ENCODE results near the gene RTN1. TPM values are rescaled to one million over a fixed set of nuclear protein-coding genes. Genes with fewer than 3 reads are reported as not detected.

Gene RTN1
- total and polyA plus RNA-seq, 10 of the 15 experiments (the other 5 are each of a cell fraction or from before 2014, with no cell fraction given) = 0.03 to 0.55 (median 0.13) TPM; not detected in 4

DNA sequence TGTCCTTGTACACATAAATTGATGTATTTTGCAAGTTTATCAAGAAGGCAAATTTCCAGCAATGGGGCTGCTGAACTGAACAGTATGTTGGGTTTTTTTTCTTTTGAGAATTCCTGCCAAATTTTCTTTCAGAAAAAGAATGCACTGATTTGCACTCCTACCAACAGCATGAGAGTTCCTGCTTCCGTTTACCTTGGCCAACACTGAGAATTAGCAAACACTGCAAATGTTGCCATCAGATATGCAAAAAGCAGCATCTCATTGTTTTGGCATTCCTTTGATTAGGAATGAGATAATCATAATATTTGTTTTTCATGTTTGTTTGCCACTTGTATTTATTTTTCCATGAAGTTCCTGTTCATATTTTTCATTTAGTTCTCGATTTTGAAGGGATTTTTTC, 82.4 kb downstream of the RTN1 start (continued):
- no peak for TF ChIP-seq SRF (IDR thresholded peaks at IDR 0.05; ENCODE audit: low read depth in 2 of 2, low read length in 2 of 2)
- TF ChIP-seq, protein P1, sequence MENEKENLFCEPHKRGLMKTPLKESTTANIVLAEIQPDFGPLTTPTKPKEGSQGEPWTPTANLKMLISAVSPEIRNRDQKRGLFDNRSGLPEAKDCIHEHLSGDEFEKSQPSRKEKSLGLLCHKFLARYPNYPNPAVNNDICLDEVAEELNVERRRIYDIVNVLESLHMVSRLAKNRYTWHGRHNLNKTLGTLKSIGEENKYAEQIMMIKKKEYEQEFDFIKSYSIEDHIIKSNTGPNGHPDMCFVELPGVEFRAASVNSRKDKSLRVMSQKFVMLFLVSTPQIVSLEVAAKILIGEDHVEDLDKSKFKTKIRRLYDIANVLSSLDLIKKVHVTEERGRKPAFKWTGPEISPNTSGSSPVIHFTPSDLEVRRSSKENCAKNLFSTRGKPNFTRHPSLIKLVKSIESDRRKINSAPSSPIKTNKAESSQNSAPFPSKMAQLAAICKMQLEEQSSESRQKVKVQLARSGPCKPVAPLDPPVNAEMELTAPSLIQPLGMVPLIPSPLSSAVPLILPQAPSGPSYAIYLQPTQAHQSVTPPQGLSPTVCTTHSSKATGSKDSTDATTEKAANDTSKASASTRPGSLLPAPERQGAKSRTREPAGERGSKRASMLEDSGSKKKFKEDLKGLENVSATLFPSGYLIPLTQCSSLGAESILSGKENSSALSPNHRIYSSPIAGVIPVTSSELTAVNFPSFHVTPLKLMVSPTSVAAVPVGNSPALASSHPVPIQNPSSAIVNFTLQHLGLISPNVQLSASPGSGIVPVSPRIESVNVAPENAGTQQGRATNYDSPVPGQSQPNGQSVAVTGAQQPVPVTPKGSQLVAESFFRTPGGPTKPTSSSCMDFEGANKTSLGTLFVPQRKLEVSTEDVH (IDR thresholded peaks at IDR 0.05; ENCODE audit: low read depth, partially characterized antibody) = no peak
- no peak for TF ChIP-seq BACH1 (IDR thresholded peaks at IDR 0.05; ENCODE audit: borderline replicate concordance)
- no peak for TF ChIP-seq USF1 (IDR thresholded peaks at IDR 0.05; ENCODE audit: borderline replicate concordance, extremely low read length, insufficient read depth, low read depth, low read length)
- TF ChIP-seq TARDBP (IDR thresholded peaks at IDR 0.05; ENCODE audit: borderline replicate concordance) = no peak

DNA sequence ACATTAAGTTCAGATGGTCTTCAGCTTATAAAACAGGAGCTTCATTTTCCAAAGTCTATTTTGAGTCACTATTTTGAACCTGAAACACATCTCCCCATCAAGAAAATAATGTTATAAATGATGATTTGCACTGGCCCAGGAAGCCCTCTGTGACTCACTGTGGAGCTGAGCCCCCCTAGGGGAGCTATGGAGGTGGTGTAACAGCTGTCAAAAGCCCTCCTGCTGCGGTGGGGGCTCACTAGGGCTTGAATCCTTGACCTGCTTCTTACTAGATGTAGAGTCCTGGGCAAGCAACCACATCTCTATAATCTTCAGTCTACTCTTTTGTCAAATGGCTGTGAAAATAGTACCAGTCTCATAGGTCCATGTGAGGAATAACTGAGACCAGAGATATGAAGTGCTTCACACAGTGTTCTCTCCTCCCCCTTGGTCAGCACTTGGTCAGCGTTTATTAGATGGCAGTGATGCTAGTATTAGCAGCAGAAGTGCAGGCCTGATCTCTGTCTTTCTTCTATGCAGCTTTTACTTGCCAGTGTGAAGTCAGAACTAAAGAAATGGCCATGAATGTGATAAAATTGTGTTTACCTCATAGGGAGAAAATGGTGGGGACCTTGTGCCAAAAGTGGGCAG, 83.4 kb downstream of the RTN1 start:
- ChIA-PET SMC1A (ENCODE audit: uncharacterized antibody, unreplicated experiment) (no interaction called here), POLR2A (no interaction called here), CTCF (no interaction called here), RAD21 (ENCODE audit: unreplicated experiment) (no interaction called here)
- in situ Hi-C loops (cut with MboI) (no loop called here), intact Hi-C loops (cut with micrococcal nuclease; ENCODE audit: unreplicated experiment) (no loop called here)
- ATAC-seq (no peak), FAIRE-seq (no peak), DNase-seq (ENCODE audit: low read depth, low spot score) (no peak)
- Histone ChIP-seq H3K4me2 (ENCODE audit: control insufficient read depth, insufficient read depth) (no peak overlapping the region), H3K9ac (ENCODE audit: control insufficient read depth, insufficient read depth, low read length) (no peak overlapping the region), H3K4me1 (ENCODE audit: control insufficient read depth, insufficient read depth, low read length) (no peaks in the 10 kb centered on the region), H3K4me3 (no peak overlapping the region), H4K20me1 (ENCODE audit: control insufficient read depth, insufficient read depth) (no peaks in the 10 kb centered on the region), H3K27me3 (replicated peaks in 1 of 2; ENCODE audit: control insufficient read depth in 2 of 2, insufficient read depth in 2 of 2, low read length in 1 of 2) (no peaks in the 10 kb centered on the region; a peak in 1 of 4 replicates), H3K79me2 (ENCODE audit: control insufficient read depth, insufficient read depth, low read length) (no peaks in the 10 kb centered on the region), H3K36me3 (ENCODE audit: control insufficient read depth in 2 of 2, insufficient read depth in 2 of 2, low read length in 1 of 2) (no peaks in the 10 kb centered on the region), H3K9me3 (replicated peaks; ENCODE audit: control insufficient read depth, insufficient read depth, low read length) (no peaks in the 10 kb centered on the region), H2AFZ (ENCODE audit: control insufficient read depth, low read depth, low read length) (no peak overlapping the region), H3K27ac (ENCODE audit: control insufficient read depth, insufficient read depth) (no peak overlapping the region)
- BruUV-seq (replicated peaks) = no TSS peak
- 4% methylated on average over 2 of the region's 2 CpGs for WGBS (ENCODE audit: insufficient coverage, insufficient replicate concordance, low lambda C conversion rate, missing lambda C conversion rate)
- TF ChIP-seq RCOR1 (conservative IDR thresholded peaks at IDR 0.05; ENCODE audit: low read depth, low read length) (no peak), IRF4 (IDR thresholded peaks at IDR 0.05; ENCODE audit: low read depth, low read length) (no peak), SMARCA5 (IDR thresholded peaks at IDR 0.05) (no peak), CBFB (IDR thresholded peaks at IDR 0.05; ENCODE audit: low read depth) (no peak), POU2F2 (IDR thresholded peaks at IDR 0.05; ENCODE audit: borderline replicate concordance, low read depth, low read length) (no peak), SREBF1 (IDR thresholded peaks at IDR 0.05; ENCODE audit: low read length) (no peak), RELA (IDR thresholded peaks at IDR 0.05; ENCODE audit: borderline replicate concordance, partially characterized antibody) (no peak), NR2F1 (conservative IDR thresholded peaks at IDR 0.05) (no peak), WRNIP1 (IDR thresholded peaks at IDR 0.05; ENCODE audit: borderline replicate concordance, low read depth, low read length) (no peak)
- TF ChIP-seq, protein P2, sequence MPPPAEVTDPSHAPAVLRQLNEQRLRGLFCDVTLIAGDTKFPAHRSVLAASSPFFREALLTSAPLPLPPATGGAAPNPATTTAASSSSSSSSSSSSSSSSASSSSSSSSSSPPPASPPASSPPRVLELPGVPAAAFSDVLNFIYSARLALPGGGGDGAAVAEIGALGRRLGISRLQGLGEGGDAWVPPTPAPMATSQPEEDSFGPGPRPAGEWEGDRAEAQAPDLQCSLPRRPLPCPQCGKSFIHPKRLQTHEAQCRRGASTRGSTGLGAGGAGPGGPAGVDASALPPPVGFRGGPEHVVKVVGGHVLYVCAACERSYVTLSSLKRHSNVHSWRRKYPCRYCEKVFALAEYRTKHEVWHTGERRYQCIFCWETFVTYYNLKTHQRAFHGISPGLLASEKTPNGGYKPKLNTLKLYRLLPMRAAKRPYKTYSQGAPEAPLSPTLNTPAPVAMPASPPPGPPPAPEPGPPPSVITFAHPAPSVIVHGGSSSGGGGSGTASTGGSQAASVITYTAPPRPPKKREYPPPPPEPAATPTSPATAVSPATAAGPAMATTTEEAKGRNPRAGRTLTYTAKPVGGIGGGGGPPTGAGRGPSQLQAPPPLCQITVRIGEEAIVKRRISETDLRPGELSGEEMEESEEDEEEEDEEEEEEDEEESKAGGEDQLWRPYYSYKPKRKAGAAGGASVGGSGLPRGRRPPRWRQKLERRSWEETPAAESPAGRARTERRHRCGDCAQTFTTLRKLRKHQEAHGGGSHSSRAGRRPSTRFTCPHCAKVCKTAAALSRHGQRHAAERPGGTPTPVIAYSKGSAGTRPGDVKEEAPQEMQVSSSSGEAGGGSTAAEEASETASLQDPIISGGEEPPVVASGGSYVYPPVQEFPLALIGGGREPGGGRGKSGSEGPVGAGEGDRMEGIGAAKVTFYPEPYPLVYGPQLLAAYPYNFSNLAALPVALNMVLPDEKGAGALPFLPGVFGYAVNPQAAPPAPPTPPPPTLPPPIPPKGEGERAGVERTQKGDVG (CRISPR knock-in tag; IDR thresholded peaks at IDR 0.05) = no peak
